ENCODE data around the gene HSF5. TPM values are rescaled to one million over a fixed set of nuclear protein-coding genes. Genes with fewer than 3 reads are reported as not detected.

The HSF5 gene
- total and polyA plus RNA-seq, 2 of the 13 experiments (the other 11 are each of a cell fraction or from before 2014, with no cell fraction given): not detected

- TF ChIP-seq HOXA7 (CRISPR knock-in tag; IDR thresholded peaks at IDR 0.05): no peak
- TF ChIP-seq ZFY (CRISPR knock-in tag; IDR thresholded peaks at IDR 0.05): peak; percentile 79
- TF ChIP-seq PLRG1 (conservative IDR thresholded peaks at IDR 0.05): no peak
- TF ChIP-seq DMAP1 (CRISPR knock-in tag; IDR thresholded peaks at IDR 0.05): no peak
- TF ChIP-seq ZUFSP (CRISPR knock-in tag; IDR thresholded peaks at IDR 0.05; ENCODE audit: borderline replicate concordance): no peak
- no peak; the same call in 1 of the 2 replicates for TF ChIP-seq RELA (CRISPR knock-in tag; IDR thresholded peaks at IDR 0.05)
- TF ChIP-seq ZNF501 (CRISPR knock-in tag; IDR thresholded peaks at IDR 0.05): peak; percentile 62; the same call in 1 of the 2 replicates
- peak; percentile 41 for TF ChIP-seq ASH2L (IDR thresholded peaks at IDR 0.05; ENCODE audit: insufficient read length, low read depth, low read length)
- no peak for TF ChIP-seq ZNF891 (CRISPR knock-in tag; IDR thresholded peaks at IDR 0.05)
- TF ChIP-seq ZNF567 (CRISPR knock-in tag; IDR thresholded peaks at IDR 0.05; ENCODE audit: borderline replicate concordance): no peak
- TF ChIP-seq E2F2 (CRISPR knock-in tag; IDR thresholded peaks at IDR 0.05; ENCODE audit: borderline replicate concordance): no peak
- no peak for TF ChIP-seq MAFK (conservative IDR thresholded peaks at IDR 0.05 in 1 of 2, IDR thresholded peaks at IDR 0.05 in 1 of 2; ENCODE audit: low read length in 2 of 2)
- no peak for TF ChIP-seq BATF2 (CRISPR knock-in tag; IDR thresholded peaks at IDR 0.05)
- TF ChIP-seq, protein P1, sequence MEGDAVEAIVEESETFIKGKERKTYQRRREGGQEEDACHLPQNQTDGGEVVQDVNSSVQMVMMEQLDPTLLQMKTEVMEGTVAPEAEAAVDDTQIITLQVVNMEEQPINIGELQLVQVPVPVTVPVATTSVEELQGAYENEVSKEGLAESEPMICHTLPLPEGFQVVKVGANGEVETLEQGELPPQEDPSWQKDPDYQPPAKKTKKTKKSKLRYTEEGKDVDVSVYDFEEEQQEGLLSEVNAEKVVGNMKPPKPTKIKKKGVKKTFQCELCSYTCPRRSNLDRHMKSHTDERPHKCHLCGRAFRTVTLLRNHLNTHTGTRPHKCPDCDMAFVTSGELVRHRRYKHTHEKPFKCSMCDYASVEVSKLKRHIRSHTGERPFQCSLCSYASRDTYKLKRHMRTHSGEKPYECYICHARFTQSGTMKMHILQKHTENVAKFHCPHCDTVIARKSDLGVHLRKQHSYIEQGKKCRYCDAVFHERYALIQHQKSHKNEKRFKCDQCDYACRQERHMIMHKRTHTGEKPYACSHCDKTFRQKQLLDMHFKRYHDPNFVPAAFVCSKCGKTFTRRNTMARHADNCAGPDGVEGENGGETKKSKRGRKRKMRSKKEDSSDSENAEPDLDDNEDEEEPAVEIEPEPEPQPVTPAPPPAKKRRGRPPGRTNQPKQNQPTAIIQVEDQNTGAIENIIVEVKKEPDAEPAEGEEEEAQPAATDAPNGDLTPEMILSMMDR (CRISPR knock-in tag; IDR thresholded peaks at IDR 0.05): no peak
- TF ChIP-seq ZNF260 (CRISPR knock-in tag; IDR thresholded peaks at IDR 0.05; ENCODE audit: borderline replicate concordance, low read depth): no peak
- no peak for TF ChIP-seq REXO4 (CRISPR knock-in tag; IDR thresholded peaks at IDR 0.05; ENCODE audit: borderline replicate concordance)
- TF ChIP-seq AGO1 (IDR thresholded peaks at IDR 0.05; ENCODE audit: low read depth, low read length, poor library complexity, severe bottlenecking): peak; percentile 32
- TF ChIP-seq, protein P2, sequence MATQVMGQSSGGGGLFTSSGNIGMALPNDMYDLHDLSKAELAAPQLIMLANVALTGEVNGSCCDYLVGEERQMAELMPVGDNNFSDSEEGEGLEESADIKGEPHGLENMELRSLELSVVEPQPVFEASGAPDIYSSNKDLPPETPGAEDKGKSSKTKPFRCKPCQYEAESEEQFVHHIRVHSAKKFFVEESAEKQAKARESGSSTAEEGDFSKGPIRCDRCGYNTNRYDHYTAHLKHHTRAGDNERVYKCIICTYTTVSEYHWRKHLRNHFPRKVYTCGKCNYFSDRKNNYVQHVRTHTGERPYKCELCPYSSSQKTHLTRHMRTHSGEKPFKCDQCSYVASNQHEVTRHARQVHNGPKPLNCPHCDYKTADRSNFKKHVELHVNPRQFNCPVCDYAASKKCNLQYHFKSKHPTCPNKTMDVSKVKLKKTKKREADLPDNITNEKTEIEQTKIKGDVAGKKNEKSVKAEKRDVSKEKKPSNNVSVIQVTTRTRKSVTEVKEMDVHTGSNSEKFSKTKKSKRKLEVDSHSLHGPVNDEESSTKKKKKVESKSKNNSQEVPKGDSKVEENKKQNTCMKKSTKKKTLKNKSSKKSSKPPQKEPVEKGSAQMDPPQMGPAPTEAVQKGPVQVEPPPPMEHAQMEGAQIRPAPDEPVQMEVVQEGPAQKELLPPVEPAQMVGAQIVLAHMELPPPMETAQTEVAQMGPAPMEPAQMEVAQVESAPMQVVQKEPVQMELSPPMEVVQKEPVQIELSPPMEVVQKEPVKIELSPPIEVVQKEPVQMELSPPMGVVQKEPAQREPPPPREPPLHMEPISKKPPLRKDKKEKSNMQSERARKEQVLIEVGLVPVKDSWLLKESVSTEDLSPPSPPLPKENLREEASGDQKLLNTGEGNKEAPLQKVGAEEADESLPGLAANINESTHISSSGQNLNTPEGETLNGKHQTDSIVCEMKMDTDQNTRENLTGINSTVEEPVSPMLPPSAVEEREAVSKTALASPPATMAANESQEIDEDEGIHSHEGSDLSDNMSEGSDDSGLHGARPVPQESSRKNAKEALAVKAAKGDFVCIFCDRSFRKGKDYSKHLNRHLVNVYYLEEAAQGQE (IDR thresholded peaks at IDR 0.05; ENCODE audit: borderline replicate concordance in 1 of 2, low read depth in 1 of 2, low read length in 2 of 2): no peak
- no peak for TF ChIP-seq ZNF569 (CRISPR knock-in tag; IDR thresholded peaks at IDR 0.05; ENCODE audit: borderline replicate concordance)
- no peak for TF ChIP-seq KAT2B (IDR thresholded peaks at IDR 0.05; ENCODE audit: borderline replicate concordance, low read depth, low read length)
These were observed 26.0 kb upstream of the HSF5 start, which contains the start of gene MTMR4 (continued) for GRCh38 chr17:58513965-58514769.

Data from HepG2 (cell line).